HepG2 (cell line): ENCODE results near the gene TTYH2. TPM values are rescaled to one million over a fixed set of nuclear protein-coding genes. Genes with fewer than 3 reads are reported as not detected.

ENCODE experiments used
- ATAC-seq: fragments of 200-7000 bp; cut with Tn5 transposase; 3 replicates; pipeline ENCODE4 v1.9.1; 2020; ENCODE audit warnings: mild to moderate bottlenecking, moderate library complexity
- BruUV-seq: library from RNA; stranded (reverse); fragments of 400-500 nt; replicated peaks from 2 replicates; lab custom pipeline; 2021; lab: Mats Ljungman, UMichigan
- CTCF ChIA-PET: fragments of 300-600 bp; formaldehyde crosslinking; extraction: SDS; loops from one replicate; lab custom pipeline; 2021; ENCODE audit warnings: low total read pairs, inconsistent platforms, low intra/inter-chr PET ratio; lab: Yijun Ruan, JAX
- POLR2A ChIA-PET: fragments of 350-600 bp; sonication (Branson Sonifier 250); formaldehyde crosslinking; loops from one replicate; lab custom pipeline; 2020; ENCODE audit warnings: antibody characterized with exemption, inconsistent platforms; lab: Yijun Ruan, JAX
- DNase-seq: peaks from one replicate; pipeline ENCODE4 v3.0.0-alpha.2; 2015; ENCODE audit warnings: low spot score
- FAIRE-seq: peaks from 3 replicates; lab custom pipeline; 2011; peaks lifted over from hg19 to GRCh38; lab: Jason Lieb, UNC
- H2AFZ ChIP-seq: one replicate; pipeline ENCODE4 v1.6.1; 2011; ENCODE audit warnings: low read length, inconsistent platforms
- H3K27ac ChIP-seq: fragments of 300-600 bp; 3 replicates; pipeline ENCODE4 v1.8.0; 2011; ENCODE audit warnings: mixed run types, mild to moderate bottlenecking, mixed read lengths, low read length, inconsistent platforms; ENCODE audit not compliant: insufficient read depth; ENCODE audit errors: extremely low read length
- H3K27me3 ChIP-seq, 2 experiments: fragments of 200-600 bp in 1 of 2; 2 replicates in 1 of 2; 3 replicates in 1 of 2; pipeline versions ENCODE4 v1.6.0 to v1.8.0; 2011; ENCODE audit warnings: low read length in 2 of 2, mild to moderate bottlenecking in 2 of 2, moderate library complexity in 2 of 2, inconsistent platforms in 1 of 2; ENCODE audit not compliant: insufficient read depth in 2 of 2, control insufficient read depth in 1 of 2
- H3K36me3 ChIP-seq, 2 experiments: fragments of 200-600 bp in 1 of 2; replicated peaks in 1 of 2; 2 replicates in 1 of 2; 3 replicates in 1 of 2; pipeline versions ENCODE4 v1.5.1 to v1.8.0; 2011; ENCODE audit warnings: low read length in 2 of 2, inconsistent platforms in 1 of 2; ENCODE audit not compliant: insufficient read depth in 2 of 2, control insufficient read depth in 1 of 2
- H3K4me1 ChIP-seq: 2 replicates; pipeline ENCODE4 v1.5.1; 2012; ENCODE audit warnings: low read length, inconsistent platforms; ENCODE audit not compliant: insufficient read depth
- H3K4me2 ChIP-seq: 2 replicates; pipeline ENCODE4 v1.6.0; 2011; ENCODE audit warnings: low read depth, low read length, inconsistent platforms
- H3K4me3 ChIP-seq, 3 experiments: fragments of 200-600 bp in 1 of 3; sonication (generic), shearing (Covaris generic) in 1 of 3; replicated peaks in 1 of 3; 2 replicates each; pipeline ENCODE4 v1.5.1; 2011 to 2016; ENCODE audit warnings: low read length in 3 of 3, inconsistent platforms in 2 of 3, low read depth in 2 of 3, mild to moderate bottlenecking in 2 of 3, control low read depth in 1 of 3, mixed read lengths in 1 of 3; ENCODE audit not compliant: insufficient read depth in 1 of 3
- H3K79me2 ChIP-seq: one replicate; pipeline ENCODE4 v1.6.1; 2011; ENCODE audit warnings: low read length, inconsistent platforms; ENCODE audit not compliant: insufficient read depth
- H3K9ac ChIP-seq: 2 replicates; pipeline ENCODE4 v1.6.0; 2011; ENCODE audit warnings: mild to moderate bottlenecking, low read depth, low read length, inconsistent platforms; ENCODE audit not compliant: insufficient read depth
- H3K9me3 ChIP-seq: 2 replicates; pipeline ENCODE4 v1.5.1; 2012; ENCODE audit warnings: mild to moderate bottlenecking, low read length
- H4K20me1 ChIP-seq: 2 replicates; pipeline ENCODE4 v1.6.0; 2011; ENCODE audit warnings: inconsistent platforms, mild to moderate bottlenecking, low read length, moderate library complexity; ENCODE audit not compliant: insufficient read depth
- ADNP ChIP-seq: sonication (generic); formaldehyde crosslinking; IDR thresholded peaks from 2 replicates; pipeline ENCODE4 v1.4.0; 2020; ENCODE audit warnings: missing genetic modification reagents
- CEBPB ChIP-seq: IDR thresholded peaks from 2 replicates; pipeline ENCODE4 v1.6.1; 2011; ENCODE audit warnings: low read depth, low read length, improper control_type of control experiment, borderline replicate concordance
- DNMT1 ChIP-seq: sonication (generic); formaldehyde crosslinking; IDR thresholded peaks from 2 replicates; pipeline ENCODE4 v1.5.1; 2020; ENCODE audit warnings: mild to moderate bottlenecking, missing genetic modification reagents
- ETV5 ChIP-seq: IDR thresholded peaks from 2 replicates; pipeline ENCODE4 v1.6.1; 2018; ENCODE audit warnings: missing biosample characterization, missing genetic modification reagents, inconsistent platforms, borderline replicate concordance
- FOSL2 ChIP-seq: sonication (generic); formaldehyde crosslinking; IDR thresholded peaks from 2 replicates; pipeline ENCODE4 v1.4.0; 2020; ENCODE audit warnings: missing genetic modification reagents
- MTF1 ChIP-seq: sonication (generic); formaldehyde crosslinking; IDR thresholded peaks from 2 replicates; pipeline ENCODE4 v1.5.0; 2020; ENCODE audit warnings: missing genetic modification reagents
- ZFP37 ChIP-seq: sonication (generic); formaldehyde crosslinking; IDR thresholded peaks from 2 replicates; pipeline ENCODE4 v1.4.0; 2020; ENCODE audit warnings: missing genetic modification reagents, borderline replicate concordance
- ZNF138 ChIP-seq: sonication (generic); formaldehyde crosslinking; IDR thresholded peaks from 2 replicates; pipeline ENCODE4 v1.5.0; 2020; ENCODE audit warnings: mild to moderate bottlenecking, low read depth, missing genetic modification reagents
- ZNF253 ChIP-seq: sonication (generic); formaldehyde crosslinking; IDR thresholded peaks from 2 replicates; pipeline ENCODE4 v1.8.0; 2022; ENCODE audit warnings: mild to moderate bottlenecking, missing genetic modification reagents, borderline replicate concordance
- ZNF326 ChIP-seq: sonication (generic); formaldehyde crosslinking; IDR thresholded peaks from 2 replicates; pipeline ENCODE4 v1.4.0; 2020; ENCODE audit warnings: missing genetic modification reagents, borderline replicate concordance
- ZNF446 ChIP-seq: sonication (generic); formaldehyde crosslinking; IDR thresholded peaks from 2 replicates; pipeline ENCODE4 v1.5.0; 2020; ENCODE audit warnings: mild to moderate bottlenecking, missing genetic modification reagents
- ZNF550 ChIP-seq: sonication (generic); formaldehyde crosslinking; IDR thresholded peaks from 2 replicates; pipeline ENCODE4 v1.4.0; 2020; ENCODE audit warnings: mild to moderate bottlenecking, missing genetic modification reagents, borderline replicate concordance
- ZNF577 ChIP-seq: sonication (generic); formaldehyde crosslinking; IDR thresholded peaks from 2 replicates; pipeline ENCODE4 v1.4.0; 2020; ENCODE audit warnings: mild to moderate bottlenecking, low read depth, missing genetic modification reagents, borderline replicate concordance
- ZNF605 ChIP-seq: sonication (generic); formaldehyde crosslinking; IDR thresholded peaks from 2 replicates; pipeline ENCODE4 v1.8.0; 2022; ENCODE audit warnings: mild to moderate bottlenecking, missing genetic modification reagents
- ZNF790 ChIP-seq: sonication (generic); formaldehyde crosslinking; IDR thresholded peaks from 2 replicates; pipeline ENCODE4 v1.8.0; 2022; ENCODE audit warnings: missing genetic modification reagents, mild to moderate bottlenecking, borderline replicate concordance
- ZNF891 ChIP-seq: sonication (generic); formaldehyde crosslinking; IDR thresholded peaks from 2 replicates; pipeline ENCODE4 v1.5.0; 2020; ENCODE audit warnings: mild to moderate bottlenecking, missing genetic modification reagents
- WGBS: methylation state at CpG from one replicate; pipeline ENCODE4 v1.1.6; 2017; ENCODE audit warnings: low lambda C conversion rate; 5-methylcytosine and 5-hydroxymethylcytosine counted together
- in situ Hi-C: cut with HindIII; loops from 2 replicates; pipeline ENCODE4 v1.10.0; 2017; ENCODE audit warnings: low pct_unique_long_range_greater_than_20kb; ENCODE audit not compliant: extremely low pct_ligation_motif_present
- intact Hi-C: fragments of 100-400 bp; cut with micrococcal nuclease; formaldehyde crosslinking; loops from one replicate; pipeline ENCODE4 v1.10.0; 2022; ENCODE audit not compliant: unreplicated experiment
- polyA plus RNA-seq, 8 experiments: library from polyadenylated mRNA; depleted of rRNA in 3 of 8; stranded (reverse) in 7 of 8; unstranded in 1 of 8; fragments of >200 nt; fragmentation: Illumina TruSeq in 4 of 8; extraction: Trizol in 4 of 8; gene quantifications; 2 replicates each; pipeline versions ENCODE4 v1.2.1 to v1.2.3, GENCODE V29; 2011 to 2016; ENCODE audit warnings: low read depth in 4 of 8, missing spikeins in 1 of 8, mixed read lengths in 1 of 8; ENCODE audit not compliant: insufficient read depth in 1 of 8
- total RNA-seq, 5 experiments: library from RNA; depleted of rRNA; stranded (reverse); fragments of >200 nt; fragmentation: Illumina TruSeq; extraction: Trizol; gene quantifications; 2 replicates each; pipeline ENCODE4 v1.2.3, GENCODE V29; 2016; ENCODE audit warnings: low read depth in 1 of 5
- TF ChIP-seq, protein P1 (sequence below): sonication (generic); formaldehyde crosslinking; IDR thresholded peaks from 2 replicates; pipeline ENCODE4 v1.4.0; 2020; ENCODE audit warnings: low read depth, mild to moderate bottlenecking, missing genetic modification reagents
- TF ChIP-seq, protein P2 (sequence below): sonication (generic); formaldehyde crosslinking; IDR thresholded peaks from 2 replicates; pipeline ENCODE4 v1.4.0; 2020; ENCODE audit warnings: missing genetic modification reagents
- TF ChIP-seq, protein P3 (sequence below): sonication (generic); formaldehyde crosslinking; IDR thresholded peaks from 2 replicates; pipeline ENCODE4 v1.5.0; 2020; ENCODE audit warnings: missing genetic modification reagents

The TTYH2 gene
- total and polyA plus RNA-seq, 2 of the 13 experiments (the other 11 are each of a cell fraction or from before 2014, with no cell fraction given), result 0.77 to 0.96 TPM

DNA sequence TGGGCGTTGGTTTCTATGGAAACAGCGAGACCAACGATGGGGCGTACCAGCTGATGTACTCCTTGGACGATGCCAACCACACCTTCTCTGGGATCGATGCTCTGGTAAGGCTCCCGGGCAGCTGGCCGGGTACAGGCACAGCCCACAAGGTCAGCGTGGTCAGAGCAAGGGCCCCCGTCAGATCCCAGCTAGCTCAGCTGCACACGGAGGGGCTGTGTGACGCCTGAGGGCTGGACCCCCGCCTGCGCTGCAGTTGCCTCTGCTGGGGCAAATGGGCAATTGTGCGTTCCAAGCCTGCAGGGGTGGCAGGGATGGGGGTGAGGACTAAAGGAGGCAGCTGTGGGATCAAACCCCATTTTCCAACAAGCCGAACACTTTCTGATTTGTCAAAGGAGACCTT, 17.5 kb downstream of the TTYH2 start:
- H3K4me2 ChIP-seq, result no peak overlapping the region
- no peaks in the 10 kb centered on the region for H4K20me1 ChIP-seq
- FAIRE-seq, result no peak
- no peaks in the 10 kb centered on the region for H3K36me3 ChIP-seq
- DNase-seq, result no peak
- WGBS, result 76% methylated on average over 9 of the region's 16 CpGs
- TF ChIP-seq, protein P1, sequence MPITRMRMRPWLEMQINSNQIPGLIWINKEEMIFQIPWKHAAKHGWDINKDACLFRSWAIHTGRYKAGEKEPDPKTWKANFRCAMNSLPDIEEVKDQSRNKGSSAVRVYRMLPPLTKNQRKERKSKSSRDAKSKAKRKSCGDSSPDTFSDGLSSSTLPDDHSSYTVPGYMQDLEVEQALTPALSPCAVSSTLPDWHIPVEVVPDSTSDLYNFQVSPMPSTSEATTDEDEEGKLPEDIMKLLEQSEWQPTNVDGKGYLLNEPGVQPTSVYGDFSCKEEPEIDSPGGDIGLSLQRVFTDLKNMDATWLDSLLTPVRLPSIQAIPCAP (CRISPR knock-in tag), result no peak
- TF ChIP-seq ZNF253 (no peak), ZNF446 (no peak), ZNF138 (no peak), ETV5 (CRISPR knock-in tag) (no peak), ZNF891 (CRISPR knock-in tag) (no peak), FOSL2 (CRISPR knock-in tag) (no peak), ZNF550 (CRISPR knock-in tag) (no peak), CEBPB (no peak), MTF1 (CRISPR knock-in tag) (no peak), ZNF577 (CRISPR knock-in tag) (no peak), DNMT1 (CRISPR knock-in tag) (no peak), ZNF326 (CRISPR knock-in tag) (no peak), ZFP37 (CRISPR knock-in tag) (no peak), ZNF605 (CRISPR knock-in tag) (no peak), ZNF790 (CRISPR knock-in tag) (no peak), ADNP (CRISPR knock-in tag) (no peak)
- TF ChIP-seq, protein P2, sequence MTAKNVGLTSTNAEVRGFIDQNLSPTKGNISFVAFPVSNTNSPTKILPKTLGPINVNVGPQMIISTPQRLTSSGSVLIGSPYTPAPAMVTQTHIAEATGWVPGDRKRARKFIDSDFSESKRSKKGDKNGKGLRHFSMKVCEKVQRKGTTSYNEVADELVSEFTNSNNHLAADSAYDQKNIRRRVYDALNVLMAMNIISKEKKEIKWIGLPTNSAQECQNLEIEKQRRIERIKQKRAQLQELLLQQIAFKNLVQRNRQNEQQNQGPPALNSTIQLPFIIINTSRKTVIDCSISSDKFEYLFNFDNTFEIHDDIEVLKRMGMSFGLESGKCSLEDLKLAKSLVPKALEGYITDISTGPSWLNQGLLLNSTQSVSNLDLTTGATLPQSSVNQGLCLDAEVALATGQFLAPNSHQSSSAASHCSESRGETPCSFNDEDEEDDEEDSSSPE (CRISPR knock-in tag), result no peak
- TF ChIP-seq, protein P3, sequence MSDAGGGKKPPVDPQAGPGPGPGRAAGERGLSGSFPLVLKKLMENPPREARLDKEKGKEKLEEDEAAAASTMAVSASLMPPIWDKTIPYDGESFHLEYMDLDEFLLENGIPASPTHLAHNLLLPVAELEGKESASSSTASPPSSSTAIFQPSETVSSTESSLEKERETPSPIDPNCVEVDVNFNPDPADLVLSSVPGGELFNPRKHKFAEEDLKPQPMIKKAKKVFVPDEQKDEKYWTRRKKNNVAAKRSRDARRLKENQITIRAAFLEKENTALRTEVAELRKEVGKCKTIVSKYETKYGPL (CRISPR knock-in tag), result no peak
- ChIA-PET CTCF (no interaction called here), POLR2A (no interaction called here)
- BruUV-seq, result no TSS peak
- ATAC-seq, result no peak
- H3K9ac ChIP-seq, result no peak overlapping the region
- intact Hi-C loops, result no loop called here
- H3K79me2 ChIP-seq, result no peaks in the 10 kb centered on the region
- no peak overlapping the region for H3K4me3 ChIP-seq
- 0 out of 2 replicates have a peak, but pooled peaks cover 10% of the 10 kb centered on the region for H3K4me1 ChIP-seq
- H3K27ac ChIP-seq, result no peak overlapping the region
- no peak overlapping the region for H2AFZ ChIP-seq
- peaks cover 3 to 4% of the 10 kb centered on the region in 2 experiments; a peak in 2 of 5 replicates for H3K27me3 ChIP-seq
- in situ Hi-C loops, result no loop called here
- no peaks in the 10 kb centered on the region for H3K9me3 ChIP-seq
